Spleen (tissue), 7 donors: ENCODE data around the gene REV1.

ENCODE experiments used
- CTCF ChIP-seq, 11 experiments: fragments of 200-600 bp in 7 of 11; fragments of 450-650 bp in 4 of 11; sonication (generic) in 4 of 11; IDR thresholded peaks in 8 of 11; conservative IDR thresholded peaks in 3 of 11; 1 replicate in 7 of 11; 2 replicates in 4 of 11; pipeline versions ENCODE4 v1.4.0 to v1.8.0; 2016 to 2021; ENCODE audit warnings: antibody characterized with exemption in 11 of 11, inconsistent platforms in 4 of 11, mild to moderate bottlenecking in 1 of 11
- POLR2AphosphoS5 ChIP-seq, 3 donors: sonication (generic); formaldehyde crosslinking; IDR thresholded peaks; one replicate each; pipeline ENCODE4 v1.5.1; 2017; ENCODE audit warnings: antibody characterized with exemption in 3 of 3
- donor health status: DM: no; HTN: no; CAD: no; lungs with moderate emphysema.
- donor health status: DM: no; HTN: no; CAD: no.
- donor health status: DM: no; HTN: no; CAD: no.

- TF ChIP-seq POLR2AphosphoS5 (IDR thresholded peaks at IDR 0.05) (no peak), CTCF (IDR thresholded peaks at IDR 0.05 in 8 of 11, conservative IDR thresholded peaks at IDR 0.05 in 3 of 11) (no peak)
Observed at GRCh38 chr2:99374747-99375146, 115.1 kb downstream of the REV1 start.
